GM19035 (cell line): ENCODE data around the gene JOSD1.

ENCODE experiments used
- ATAC-seq: cut with Tn5 transposase; IDR thresholded peaks from one replicate; pipeline ENCODE4 v1.9.1; 2021; ENCODE audit not compliant: unreplicated experiment

The JOSD1 gene

GRCh38 chr22:38733724-38734381, 33.1 kb upstream of the JOSD1 start:
- ATAC-seq = no peak

DNA sequence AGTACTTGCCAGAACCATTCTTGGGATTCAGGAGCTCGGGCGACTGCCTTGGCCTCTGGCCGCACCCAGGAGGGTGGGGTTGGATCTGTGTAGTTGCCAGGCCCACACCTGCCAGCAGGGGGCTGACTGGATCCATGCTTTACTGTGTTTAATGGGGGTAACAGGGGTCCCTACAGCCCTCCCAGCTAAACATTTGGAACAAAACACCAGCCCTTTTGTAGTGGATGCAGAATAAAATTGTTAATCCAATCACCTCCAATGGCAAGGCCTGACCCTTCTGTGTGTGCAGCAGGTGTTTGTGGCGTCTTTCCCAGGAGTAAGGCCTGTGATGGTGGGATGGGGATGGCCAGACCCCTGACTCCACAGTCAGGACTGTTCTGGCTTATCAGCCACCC, 32.6 kb upstream of the JOSD1 start:
- ATAC-seq = no peak

- ATAC-seq = no peak
Observed at GRCh38 chr22:38732251-38732815, 31.6 kb upstream of the JOSD1 start.

DNA sequence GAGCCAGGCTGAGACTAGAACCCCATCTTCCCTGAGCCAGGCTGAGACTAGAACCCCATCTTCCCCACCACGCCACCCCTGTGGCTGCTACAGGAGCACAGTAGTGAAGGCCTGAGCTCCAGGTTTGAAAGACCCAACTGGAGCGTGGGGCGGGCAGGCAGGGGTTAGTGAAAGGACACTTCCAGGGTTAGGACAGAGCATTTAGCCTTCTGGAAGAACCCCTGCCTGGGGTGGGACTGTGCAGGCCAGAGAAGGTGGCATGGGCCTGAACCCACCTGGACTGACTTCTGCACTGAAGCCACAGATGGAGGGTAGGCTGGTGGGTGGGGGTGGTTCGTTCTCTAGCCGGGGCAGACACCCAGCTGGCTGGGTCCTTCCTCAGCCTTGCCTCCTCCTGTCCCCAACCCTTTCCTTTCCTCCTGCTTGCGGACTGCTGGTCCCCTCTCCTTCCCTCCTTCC, 31.0 kb upstream of the JOSD1 start:
- no peak for ATAC-seq

GRCh38 chr22:38730411-38730871, 29.7 kb upstream of the JOSD1 start:
- ATAC-seq = no peak

DNA sequence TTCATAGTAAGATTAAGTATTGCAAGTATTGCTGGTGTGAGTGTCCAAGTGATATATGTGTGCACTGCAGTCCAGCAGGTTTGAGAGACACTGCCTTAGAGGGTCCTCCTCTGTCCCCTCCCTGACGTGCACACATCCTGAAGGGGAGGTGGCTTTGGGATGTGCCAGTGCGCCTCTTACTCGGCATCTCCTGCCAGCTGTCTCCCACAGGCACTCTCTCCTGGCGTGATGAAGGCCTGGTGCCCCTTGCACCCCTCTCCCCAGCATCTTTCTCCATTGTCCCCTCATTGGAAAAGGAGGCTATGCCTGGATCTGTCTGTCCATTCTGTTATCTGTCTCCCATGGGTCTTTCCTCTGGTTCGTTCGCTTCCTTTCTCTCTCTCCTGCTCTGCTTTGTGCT, 29.2 kb upstream of the JOSD1 start:
- no peak for ATAC-seq

DNA sequence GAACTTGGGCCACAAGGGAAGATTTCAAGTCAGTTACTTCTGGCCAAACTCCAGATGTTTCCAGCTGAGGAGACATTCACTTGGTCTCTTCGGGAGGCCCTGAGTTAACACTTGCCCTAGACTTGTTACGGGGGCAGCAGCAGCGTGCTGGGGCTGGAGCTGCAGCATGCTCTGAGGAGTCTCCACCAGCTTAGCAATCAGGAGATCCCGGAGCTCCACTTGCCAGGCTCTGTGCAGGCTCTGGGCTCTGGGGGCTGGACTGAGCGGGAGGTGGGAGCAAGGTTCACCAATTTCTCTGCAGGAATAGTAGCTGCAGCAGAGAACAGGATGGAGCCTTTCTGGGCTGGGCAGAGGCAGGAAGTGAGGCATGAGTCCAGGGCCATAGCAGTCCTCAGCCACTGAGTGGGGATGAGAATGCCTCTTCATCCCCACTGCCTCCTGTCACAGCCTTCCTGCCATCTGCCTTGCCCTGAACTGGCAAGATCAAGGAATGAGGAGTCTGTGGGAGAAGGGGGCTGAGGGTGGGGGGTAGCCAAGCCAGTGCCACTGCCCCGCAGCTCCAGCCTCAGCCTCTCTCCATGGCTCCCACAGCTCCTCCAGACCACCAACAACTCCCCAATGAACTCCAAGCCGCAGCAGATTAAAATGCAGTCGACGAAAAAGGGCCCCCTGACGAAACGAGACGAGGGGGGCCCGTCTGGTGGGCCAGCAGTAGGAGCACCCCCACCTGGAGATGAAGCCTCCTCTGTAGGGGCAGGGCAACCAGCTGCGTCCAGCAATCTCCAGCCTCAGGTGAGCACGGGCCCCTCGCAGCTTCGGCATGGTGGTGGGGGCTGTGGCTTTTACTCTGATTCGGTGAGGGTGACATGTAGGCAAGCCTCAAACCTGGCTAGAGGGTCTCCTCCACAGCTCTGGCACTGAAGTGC, 28.4 kb upstream of the JOSD1 start:
- ATAC-seq = no peak

- ATAC-seq = no peak
Observed at GRCh38 chr22:38727530-38728451, 27.0 kb upstream of the JOSD1 start.

GRCh38 chr22:38727123-38727522, 26.4 kb upstream of the JOSD1 start:
- ATAC-seq = no peak

GRCh38 chr22:38725900-38726655, 25.3 kb upstream of the JOSD1 start:
- ATAC-seq = no peak

GRCh38 chr22:38724926-38725571, 24.3 kb upstream of the JOSD1 start:
- ATAC-seq = no peak

DNA sequence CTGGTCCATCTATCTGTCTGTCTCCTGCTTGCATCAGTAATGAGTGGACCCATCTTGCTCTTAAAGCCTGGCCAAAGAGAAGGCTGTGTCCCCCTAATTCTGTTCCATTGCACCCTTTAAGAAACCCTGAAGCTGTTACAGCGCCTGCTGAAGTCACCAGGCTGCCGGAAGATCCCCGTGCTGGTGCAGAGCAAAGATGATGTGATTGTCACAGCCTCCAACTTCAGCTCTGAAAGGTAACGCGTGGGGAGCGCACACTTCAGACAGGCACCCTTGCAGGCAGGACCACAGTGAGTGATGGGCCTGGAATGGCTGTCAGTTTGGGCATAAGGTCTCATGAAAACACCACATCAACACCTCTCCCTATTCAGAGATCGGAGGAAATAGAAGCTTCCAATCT, 23.4 kb upstream of the JOSD1 start:
- no peak for ATAC-seq

DNA sequence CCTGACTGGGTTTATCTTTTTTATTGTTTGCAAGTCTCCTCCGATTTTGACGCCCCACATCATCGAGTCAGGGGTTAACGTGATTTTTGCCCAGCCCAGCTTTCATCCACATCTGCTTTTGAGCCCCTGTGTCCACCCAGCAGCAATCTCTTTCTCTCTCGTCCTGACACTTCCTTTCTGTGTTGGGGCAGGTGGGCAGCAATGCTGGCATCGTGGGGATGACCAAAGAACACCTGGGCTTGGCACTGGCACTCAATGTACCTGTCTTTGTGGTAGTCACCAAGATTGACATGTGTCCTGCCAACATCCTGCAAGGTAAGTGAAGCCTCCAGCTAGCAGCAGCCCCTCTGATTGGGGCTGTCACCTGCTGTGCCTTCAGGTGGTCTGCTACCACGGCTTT, 20.8 kb upstream of the JOSD1 start:
- no peak for ATAC-seq

DNA sequence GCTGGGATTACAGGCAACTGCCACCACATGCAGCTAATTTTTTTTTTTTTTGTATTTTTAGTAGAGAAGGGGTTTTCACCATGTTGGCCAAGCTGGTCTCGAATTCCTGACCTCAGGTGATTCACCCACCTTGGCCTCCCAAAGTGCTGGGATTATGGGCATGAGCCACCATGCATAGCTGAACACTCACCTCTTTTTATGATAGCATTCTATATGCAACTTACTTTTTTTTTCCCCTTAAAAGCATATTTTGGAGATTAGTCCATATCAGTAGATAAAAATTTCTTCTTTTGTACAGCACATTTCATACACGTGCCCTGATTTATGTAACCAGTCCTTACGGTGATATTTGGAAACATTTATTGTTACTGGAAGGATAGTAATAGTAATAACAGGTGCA, 19.6 kb upstream of the JOSD1 start:
- ATAC-seq = no peak

- no peak for ATAC-seq
Observed at GRCh38 chr22:38719196-38719595, 18.5 kb upstream of the JOSD1 start.

GRCh38 chr22:38718414-38718813, 17.7 kb upstream of the JOSD1 start:
- ATAC-seq = no peak

DNA sequence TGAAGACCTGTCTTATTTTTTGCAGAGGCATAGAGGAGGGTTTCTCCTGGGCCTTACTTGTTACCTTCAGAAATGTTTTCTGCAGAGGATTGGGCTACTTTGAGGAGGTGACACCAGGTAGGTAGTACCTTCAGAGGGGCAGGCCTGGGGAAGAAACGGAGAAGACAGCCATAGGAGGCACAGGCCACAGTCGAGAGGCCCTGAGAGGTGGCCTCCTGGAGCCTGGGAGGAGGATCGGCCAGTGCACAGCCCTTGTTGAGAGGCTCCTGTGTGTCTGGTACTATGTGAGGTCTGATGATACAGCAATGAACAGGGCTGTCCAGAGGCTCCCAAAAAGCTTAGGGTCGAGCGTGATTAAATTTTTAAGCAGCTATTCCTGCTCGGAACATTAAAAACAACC, 16.5 kb upstream of the JOSD1 start:
- ATAC-seq = no peak

DNA sequence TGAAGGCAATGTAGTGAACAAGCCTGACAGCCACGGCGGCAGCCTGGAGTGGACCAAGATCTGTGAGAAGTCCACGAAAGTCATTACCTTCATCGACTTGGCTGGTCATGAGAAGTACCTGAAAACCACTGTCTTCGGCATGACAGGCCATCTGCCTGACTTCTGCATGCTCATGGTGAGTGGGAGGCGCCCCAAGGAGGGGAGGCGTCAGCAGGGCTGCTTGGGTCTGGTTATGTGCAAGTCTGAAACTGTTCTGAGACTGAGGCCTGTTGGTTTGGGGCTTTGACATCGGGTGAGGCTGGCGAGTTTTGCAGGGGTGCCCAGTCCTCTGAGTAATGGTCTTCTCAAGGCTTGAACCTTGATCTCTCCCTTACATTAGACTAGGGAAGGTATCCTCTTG, 16.1 kb upstream of the JOSD1 start:
- ATAC-seq = no peak

GRCh38 chr22:38716271-38716670, 15.5 kb upstream of the JOSD1 start:
- ATAC-seq = no peak

GRCh38 chr22:38715852-38716251, 15.1 kb upstream of the JOSD1 start:
- ATAC-seq = no peak
